GM18499 (cell line): ENCODE data around the gene PPP5C.
"Not testable (repeated sequence)": the region's sequence is repeated elsewhere in the genome, so short reads cannot be mapped to it uniquely, and the experiment has no call there.

ENCODE experiments used
- ATAC-seq: cut with Tn5 transposase; IDR thresholded peaks from one replicate; pipeline ENCODE4 v1.9.1; 2021; ENCODE audit warnings: moderate number of reproducible peaks; ENCODE audit not compliant: insufficient read depth, unreplicated experiment

The PPP5C gene

GRCh38 chr19:46383846-46384245 lies 37.0 kb downstream of the PPP5C start:
- ATAC-seq = no peak

- no peak for ATAC-seq
Measured at GRCh38 chr19:46384396-46384795, 37.5 kb downstream of the PPP5C start.

GRCh38 chr19:46385636-46386035 lies 38.7 kb downstream of the PPP5C start:
- ATAC-seq = no peak

GRCh38 chr19:46386151-46386550 lies 39.3 kb downstream of the PPP5C start:
- no peak for ATAC-seq

- no peak for ATAC-seq
Measured at GRCh38 chr19:46386996-46387712, 40.3 kb downstream of the PPP5C start.

GRCh38 chr19:46387713-46388130 lies 40.8 kb downstream of the PPP5C start:
- no peak for ATAC-seq

- ATAC-seq = no peak
Measured at GRCh38 chr19:46388311-46389095, 41.6 kb downstream of the PPP5C start.

- no peak for ATAC-seq
Measured at GRCh38 chr19:46390121-46390858, 43.4 kb downstream of the PPP5C start.

GRCh38 chr19:46390866-46391265 lies 44.0 kb downstream of the PPP5C start:
- no peak for ATAC-seq

- no peak for ATAC-seq
Measured at GRCh38 chr19:46391296-46392251, 44.7 kb downstream of the PPP5C start.

GRCh38 chr19:46392252-46392801 lies 45.4 kb downstream of the PPP5C start:
- ATAC-seq = no peak

GRCh38 chr19:46392837-46393236 lies 46.0 kb downstream of the PPP5C start:
- no peak for ATAC-seq

- ATAC-seq = no peak
Measured at GRCh38 chr19:46393456-46394401, 46.8 kb downstream of the PPP5C start.

GRCh38 chr19:46394402-46394797 lies 47.5 kb downstream of the PPP5C start:
- no peak for ATAC-seq

GRCh38 chr19:46397801-46398479 lies 51.1 kb downstream of the PPP5C start:
- not testable (repeated sequence) for ATAC-seq

GRCh38 chr19:46402725-46403124 lies 55.8 kb downstream of the PPP5C start:
- no peak for ATAC-seq

- no peak for ATAC-seq
Measured at GRCh38 chr19:46404055-46404752, 57.3 kb downstream of the PPP5C start.
